Colon (tissue), 2 donors: Measurements from ENCODE around the gene POC1B.
A peak's percentile ranks its signal among the peaks of the same experiment; 100 is the strongest.
"Not testable (repeated sequence)": the region's sequence is repeated elsewhere in the genome, so short reads cannot be mapped to it uniquely, and the experiment has no call there.

Source experiments
- FAIRE-seq: peaks from 2 replicates; lab custom pipeline; 2012; peaks lifted over from hg19 to GRCh38; lab: Jason Lieb, UNC
- donor health status: control.
- donor health status: control.

POC1B gene

GRCh38 chr12:89461649-89462612 lies 63.9 kb downstream of the POC1B start:
- FAIRE-seq, result peak; percentile 80

GRCh38 chr12:89461190-89461589 lies 64.7 kb downstream of the POC1B start:
- FAIRE-seq, result no peak

GRCh38 chr12:89459279-89459678 lies 66.6 kb downstream of the POC1B start:
- not testable (repeated sequence) for FAIRE-seq

GRCh38 chr12:89456565-89456964 lies 69.3 kb downstream of the POC1B start:
- no peak for FAIRE-seq

GRCh38 chr12:89454080-89454848 lies 71.6 kb downstream of the POC1B start:
- FAIRE-seq, result no peak

GRCh38 chr12:89453121-89453978 lies 72.5 kb downstream of the POC1B start:
- no peak for FAIRE-seq

- no peak for FAIRE-seq
Observed at GRCh38 chr12:89451841-89452251, 74.0 kb downstream of the POC1B start.

GRCh38 chr12:89450907-89451306 lies 74.9 kb downstream of the POC1B start:
- FAIRE-seq, result no peak

- FAIRE-seq, result no peak
Observed at GRCh38 chr12:89448951-89449371, 76.9 kb downstream of the POC1B start.

GRCh38 chr12:89448526-89448925 lies 77.3 kb downstream of the POC1B start:
- no peak for FAIRE-seq

GRCh38 chr12:89439941-89440340 lies 85.9 kb downstream of the POC1B start:
- FAIRE-seq, result no peak

- no peak for FAIRE-seq
Observed at GRCh38 chr12:89437231-89437630, 88.6 kb downstream of the POC1B start.

- FAIRE-seq, result no peak
Observed at GRCh38 chr12:89436062-89436461, 89.8 kb downstream of the POC1B start.

- no peak for FAIRE-seq
Observed at GRCh38 chr12:89433634-89434033, 92.2 kb downstream of the POC1B start.

GRCh38 chr12:89432396-89432795 lies 93.5 kb downstream of the POC1B start:
- FAIRE-seq, result no peak

- FAIRE-seq, result no peak
Observed at GRCh38 chr12:89429528-89429927, 96.3 kb downstream of the POC1B start.

- no peak for FAIRE-seq
Observed at GRCh38 chr12:89427508-89428156, 98.2 kb downstream of the POC1B start.

GRCh38 chr12:89424846-89425245 lies 101.0 kb downstream of the POC1B start:
- FAIRE-seq, result no peak

- no peak for FAIRE-seq
Observed at GRCh38 chr12:89424389-89424788, 101.5 kb downstream of the POC1B start.

GRCh38 chr12:89421092-89421835 lies 104.6 kb downstream of the POC1B start:
- FAIRE-seq, result no peak
